SK-N-SH treated with all-trans-retinoic acid at 6 μM for 48 hours (cell line): ENCODE results near the gene RAB4A.

Experiments
- ARNTL ChIP-seq: fragments of 450-650 bp; formaldehyde crosslinking; IDR thresholded peaks from 2 replicates; pipeline ENCODE4 v1.5.0; 2020; ENCODE audit warnings: low read depth, mild to moderate bottlenecking, moderate library complexity, borderline replicate concordance
- CSDC2 ChIP-seq: fragments of 250-450 bp; sonication (Bioruptor Pico); IDR thresholded peaks from 2 replicates; pipeline ENCODE4 v1.5.0; 2020; ENCODE audit warnings: mild to moderate bottlenecking, moderate library complexity
- ESRRG ChIP-seq: fragments of 250-450 bp; sonication (Bioruptor Pico); IDR thresholded peaks from 2 replicates; pipeline ENCODE4 v1.6.1; 2021; ENCODE audit warnings: mild to moderate bottlenecking
- RARB ChIP-seq: fragments of 250-450 bp; sonication (Bioruptor Pico); IDR thresholded peaks from 2 replicates; pipeline ENCODE4 v1.8.0; 2021; ENCODE audit warnings: mild to moderate bottlenecking, moderate library complexity
- TCF4 ChIP-seq: fragments of 250-450 bp; sonication (Bioruptor Pico); IDR thresholded peaks from 2 replicates; pipeline ENCODE4 v1.8.0; 2021; ENCODE audit warnings: mild to moderate bottlenecking, moderate library complexity, borderline replicate concordance
- ZC3H10 ChIP-seq: fragments of 250-450 bp; sonication (Bioruptor Pico); IDR thresholded peaks from 2 replicates; pipeline ENCODE4 v1.5.1; 2021; ENCODE audit warnings: mild to moderate bottlenecking, moderate library complexity
- ZFP30 ChIP-seq: fragments of 450-650 bp; formaldehyde crosslinking; IDR thresholded peaks from 2 replicates; pipeline ENCODE4 v1.5.0; 2022; ENCODE audit warnings: mild to moderate bottlenecking, moderate library complexity
- ZNF565 ChIP-seq: fragments of 450-650 bp; formaldehyde crosslinking; conservative IDR thresholded peaks from 2 replicates; pipeline ENCODE4 v1.5.0; 2020; ENCODE audit warnings: low read depth, mild to moderate bottlenecking, moderate library complexity
- ZNF70 ChIP-seq: fragments of 450-650 bp; formaldehyde crosslinking; IDR thresholded peaks from 2 replicates; pipeline ENCODE4 v1.5.0; 2020; ENCODE audit warnings: mild to moderate bottlenecking, moderate library complexity
- ZNF8 ChIP-seq: fragments of 450-650 bp; formaldehyde crosslinking; IDR thresholded peaks from 2 replicates; pipeline ENCODE4 v1.5.0; 2020; ENCODE audit warnings: mild to moderate bottlenecking, moderate library complexity
- TF ChIP-seq, protein P1 (sequence below): fragments of 250-450 bp; sonication (Bioruptor Pico); IDR thresholded peaks from 2 replicates; pipeline ENCODE4 v1.8.0; 2020; ENCODE audit warnings: mild to moderate bottlenecking, moderate library complexity, borderline replicate concordance
- TF ChIP-seq, protein P2 (sequence below): fragments of 250-450 bp; sonication (Bioruptor Pico); IDR thresholded peaks from 2 replicates; pipeline ENCODE4 v1.8.0; 2021; ENCODE audit warnings: low read depth, mild to moderate bottlenecking, moderate library complexity, borderline replicate concordance
- TF ChIP-seq, protein P3 (sequence below): fragments of 250-450 bp; sonication (Bioruptor Pico); IDR thresholded peaks from 2 replicates; pipeline ENCODE4 v1.5.1; 2020; ENCODE audit warnings: low read depth, mild to moderate bottlenecking, moderate library complexity

DNA sequence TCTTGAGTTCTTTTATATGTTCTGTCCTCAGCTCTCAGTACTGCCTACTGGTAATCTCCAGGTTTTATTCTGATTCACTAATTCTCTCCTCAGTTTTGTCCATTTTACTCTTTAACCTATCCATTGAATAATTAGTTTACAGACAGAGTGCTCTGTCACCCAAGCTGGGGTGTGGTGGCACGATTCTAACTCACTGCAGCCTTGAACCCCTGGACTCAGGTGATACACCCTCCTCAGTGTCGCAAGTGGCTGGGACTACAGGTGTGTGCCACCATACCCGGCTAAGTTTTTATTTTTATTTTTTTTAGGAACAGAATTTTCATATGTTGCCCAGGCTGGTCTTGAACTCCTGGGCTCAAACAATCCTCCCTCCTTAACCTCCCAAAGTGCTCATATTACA is 14.0 kb downstream of the RAB4A start:
- TF ChIP-seq ZNF8 (CRISPR knock-in tag), result no peak
- TF ChIP-seq, protein P1, sequence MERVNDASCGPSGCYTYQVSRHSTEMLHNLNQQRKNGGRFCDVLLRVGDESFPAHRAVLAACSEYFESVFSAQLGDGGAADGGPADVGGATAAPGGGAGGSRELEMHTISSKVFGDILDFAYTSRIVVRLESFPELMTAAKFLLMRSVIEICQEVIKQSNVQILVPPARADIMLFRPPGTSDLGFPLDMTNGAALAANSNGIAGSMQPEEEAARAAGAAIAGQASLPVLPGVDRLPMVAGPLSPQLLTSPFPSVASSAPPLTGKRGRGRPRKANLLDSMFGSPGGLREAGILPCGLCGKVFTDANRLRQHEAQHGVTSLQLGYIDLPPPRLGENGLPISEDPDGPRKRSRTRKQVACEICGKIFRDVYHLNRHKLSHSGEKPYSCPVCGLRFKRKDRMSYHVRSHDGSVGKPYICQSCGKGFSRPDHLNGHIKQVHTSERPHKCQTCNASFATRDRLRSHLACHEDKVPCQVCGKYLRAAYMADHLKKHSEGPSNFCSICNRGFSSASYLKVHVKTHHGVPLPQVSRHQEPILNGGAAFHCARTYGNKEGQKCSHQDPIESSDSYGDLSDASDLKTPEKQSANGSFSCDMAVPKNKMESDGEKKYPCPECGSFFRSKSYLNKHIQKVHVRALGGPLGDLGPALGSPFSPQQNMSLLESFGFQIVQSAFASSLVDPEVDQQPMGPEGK (CRISPR knock-in tag), result no peak
- TF ChIP-seq ESRRG (CRISPR knock-in tag), result no peak
- TF ChIP-seq ZC3H10 (CRISPR knock-in tag), result no peak
- no peak for TF ChIP-seq ZNF565
- no peak for TF ChIP-seq RARB (CRISPR knock-in tag)
- TF ChIP-seq ZFP30 (CRISPR knock-in tag), result no peak
- TF ChIP-seq, protein P2, sequence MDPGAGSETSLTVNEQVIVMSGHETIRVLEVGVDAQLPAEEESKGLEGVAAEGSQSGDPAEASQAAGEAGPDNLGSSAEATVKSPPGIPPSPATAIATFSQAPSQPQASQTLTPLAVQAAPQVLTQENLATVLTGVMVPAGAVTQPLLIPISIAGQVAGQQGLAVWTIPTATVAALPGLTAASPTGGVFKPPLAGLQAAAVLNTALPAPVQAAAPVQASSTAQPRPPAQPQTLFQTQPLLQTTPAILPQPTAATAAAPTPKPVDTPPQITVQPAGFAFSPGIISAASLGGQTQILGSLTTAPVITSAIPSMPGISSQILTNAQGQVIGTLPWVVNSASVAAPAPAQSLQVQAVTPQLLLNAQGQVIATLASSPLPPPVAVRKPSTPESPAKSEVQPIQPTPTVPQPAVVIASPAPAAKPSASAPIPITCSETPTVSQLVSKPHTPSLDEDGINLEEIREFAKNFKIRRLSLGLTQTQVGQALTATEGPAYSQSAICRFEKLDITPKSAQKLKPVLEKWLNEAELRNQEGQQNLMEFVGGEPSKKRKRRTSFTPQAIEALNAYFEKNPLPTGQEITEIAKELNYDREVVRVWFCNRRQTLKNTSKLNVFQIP (CRISPR knock-in tag), result no peak
- TF ChIP-seq CSDC2 (CRISPR knock-in tag), result no peak
- no peak for TF ChIP-seq ARNTL (CRISPR knock-in tag)
- TF ChIP-seq, protein P3, sequence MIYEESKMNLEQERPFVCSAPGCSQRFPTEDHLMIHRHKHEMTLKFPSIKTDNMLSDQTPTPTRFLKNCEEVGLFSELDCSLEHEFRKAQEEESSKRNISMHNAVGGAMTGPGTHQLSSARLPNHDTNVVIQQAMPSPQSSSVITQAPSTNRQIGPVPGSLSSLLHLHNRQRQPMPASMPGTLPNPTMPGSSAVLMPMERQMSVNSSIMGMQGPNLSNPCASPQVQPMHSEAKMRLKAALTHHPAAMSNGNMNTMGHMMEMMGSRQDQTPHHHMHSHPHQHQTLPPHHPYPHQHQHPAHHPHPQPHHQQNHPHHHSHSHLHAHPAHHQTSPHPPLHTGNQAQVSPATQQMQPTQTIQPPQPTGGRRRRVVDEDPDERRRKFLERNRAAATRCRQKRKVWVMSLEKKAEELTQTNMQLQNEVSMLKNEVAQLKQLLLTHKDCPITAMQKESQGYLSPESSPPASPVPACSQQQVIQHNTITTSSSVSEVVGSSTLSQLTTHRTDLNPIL (CRISPR knock-in tag), result no peak
- no peak for TF ChIP-seq ZNF70 (CRISPR knock-in tag)
- no peak for TF ChIP-seq TCF4 (CRISPR knock-in tag)
